Smooth muscle cell of the brain vasculature (primary cell): ENCODE measurements around the gene ARMC3.
"Not testable (repeated sequence)": the region's sequence is repeated elsewhere in the genome, so short reads cannot be mapped to it uniquely, and the experiment has no call there.

Experiments used
- DNase-seq: peaks from one replicate; pipeline ENCODE4 v3.0.0-alpha.2; 2012; ENCODE audit warnings: low read depth, low spot score

The ARMC3 gene

GRCh38 chr10:23047201-23048050 is 119.6 kb downstream of the ARMC3 start:
- DNase-seq, result no peak

- no peak for DNase-seq
These were observed 120.3 kb downstream of the ARMC3 start for GRCh38 chr10:23048191-23048590.

- no peak for DNase-seq
These were observed 123.4 kb downstream of the ARMC3 start for GRCh38 chr10:23051278-23051677.

GRCh38 chr10:23051855-23052331 is 124.0 kb downstream of the ARMC3 start:
- no peak for DNase-seq

GRCh38 chr10:23053036-23053435 is 125.2 kb downstream of the ARMC3 start:
- DNase-seq, result no peak

GRCh38 chr10:23055424-23056185 is 127.8 kb downstream of the ARMC3 start:
- DNase-seq, result no peak

GRCh38 chr10:23056186-23056579 is 128.3 kb downstream of the ARMC3 start:
- DNase-seq, result no peak

- no peak for DNase-seq
These were observed 130.5 kb downstream of the ARMC3 start for GRCh38 chr10:23058366-23058765.

- no peak for DNase-seq
These were observed 133.1 kb downstream of the ARMC3 start for GRCh38 chr10:23060918-23061317.

GRCh38 chr10:23063045-23063972 is 135.5 kb downstream of the ARMC3 start:
- no peak for DNase-seq

GRCh38 chr10:23063973-23064812 is 136.3 kb downstream of the ARMC3 start:
- DNase-seq, result no peak

- DNase-seq, result not testable (repeated sequence)
These were observed 136.9 kb downstream of the ARMC3 start for GRCh38 chr10:23064813-23065114.

GRCh38 chr10:23065181-23065948 is 137.5 kb downstream of the ARMC3 start:
- no peak for DNase-seq

GRCh38 chr10:23067337-23067736 is 139.5 kb downstream of the ARMC3 start:
- DNase-seq, result no peak

GRCh38 chr10:23067939-23068775 is 140.3 kb downstream of the ARMC3 start:
- DNase-seq, result peak; percentile 24

GRCh38 chr10:23069019-23069815 is 141.4 kb downstream of the ARMC3 start:
- no peak for DNase-seq

GRCh38 chr10:23070092-23070912 is 142.4 kb downstream of the ARMC3 start:
- DNase-seq, result not testable (repeated sequence)

- DNase-seq, result no peak
These were observed 143.0 kb downstream of the ARMC3 start for GRCh38 chr10:23070913-23071218.
